Measurements from ENCODE around the gene CRYBG1. TPM values are rescaled to one million over a fixed set of nuclear protein-coding genes. Genes with fewer than 3 reads are reported as not detected.

CRYBG1 gene
- total and polyA plus RNA-seq, 2 donors (not counting 3 experiments of a cell fraction or from before 2014, with no cell fraction given): 4.1 to 30.1 TPM

- Histone ChIP-seq H2AFZ (ENCODE audit: low read depth, low read length) (no peak overlapping the region), H3K27ac (ENCODE audit: insufficient read depth, low read depth, low read length) (no peak overlapping the region), H4K20me1 (replicated peaks; ENCODE audit: control insufficient read depth, extremely low read depth, insufficient read depth, low read length) (no peaks in the 10 kb centered on the region), H3K9me3 (replicated peaks; ENCODE audit: control insufficient read depth, insufficient read depth, low read length) (no peaks in the 10 kb centered on the region), H3K4me2 (ENCODE audit: insufficient read depth, low read length) (no peak overlapping the region), H3K79me2 (ENCODE audit: control insufficient read depth, insufficient read depth, low read length) (no peaks in the 10 kb centered on the region), H3K4me1 (ENCODE audit: control insufficient read depth, extremely low read depth, insufficient read depth, low read length) (peaks cover 7% of the 10 kb centered on the region), H3K9me1 (replicated peaks; ENCODE audit: control insufficient read depth, extremely low read depth, insufficient read depth, low read length) (no peaks in the 10 kb centered on the region), H3K27me3 (ENCODE audit: control insufficient read depth in 2 of 2, insufficient read depth in 2 of 2, low read length in 2 of 2) (no peaks in the 10 kb centered on the region), H3K36me3 (ENCODE audit: control insufficient read depth in 2 of 2, extremely low read depth in 1 of 2, insufficient read depth in 2 of 2, low read length in 2 of 2) (no peaks in the 10 kb centered on the region), H3K4me3 (replicated peaks in 1 of 3; ENCODE audit: insufficient read depth in 1 of 3, low read depth in 1 of 3, low read length in 3 of 3) (no peak overlapping the region), H3K9ac (replicated peaks; ENCODE audit: extremely low read depth, insufficient read depth, low read length) (no peak overlapping the region)
- intact Hi-C loops (cut with micrococcal nuclease) (loop anchor here (1.0 kb wide), 1 partner anchor 8 kb away; the partner anchor contains the start of genes QRSL1 and RTN4IP1), dilution Hi-C loops (cut with MboI; ENCODE audit: extremely low pct_ligation_motif_present, low sequenced_read_pairs) (no loop called here)
- BruUV-seq (replicated peaks): no TSS peak
- TF ChIP-seq FOS (IDR thresholded peaks at IDR 0.05; ENCODE audit: borderline replicate concordance, insufficient read depth, low read length): peak; percentile 20
- no peak for TF ChIP-seq EZH2 (IDR thresholded peaks at IDR 0.05; ENCODE audit: borderline replicate concordance, low read depth, low read length, severe bottlenecking)
- ChIA-PET POLR2A (no interaction called here), CTCF (interaction anchor here (1.2 to 2.9 kb wide), 2 partner anchors 11 to 13 kb away, joined by 4 to 13 read pairs; no protein-coding TSS in a partner anchor)
- peak; percentile 88 for DNase-seq (ENCODE audit: low read depth, low spot score)
- FAIRE-seq: no peak
Observed at GRCh38 chr6:106620931-106621672, 260.6 kb downstream of the CRYBG1 start.

Small RNAs within 50 kb of the gene (small RNA-seq; reads per million reads assigned to genes)
- gene RF00019 (ENCODE audit: insufficient read depth, insufficient read length, low read depth, low replicate concordance) (not detected), gene RNA5SP211 (ENCODE audit: insufficient read depth, insufficient read length, low read depth, low replicate concordance) (not detected), gene RNU6-527P (ENCODE audit: insufficient read depth, insufficient read length, low read depth, low replicate concordance) (not detected)

Other genes starting within 250 kb of the CRYBG1 start
- gene ATG5, start 35.0 kb upstream of the CRYBG1 start, total RNA-seq: 32.8 and 35.9 TPM in 2 replicates
- gene ATG5, start 35.0 kb upstream of the CRYBG1 start, polyA plus RNA-seq: 10.0 and 14.1 TPM in 2 replicates